ENCODE results near the gene ATOH7. TPM values are rescaled to one million over a fixed set of nuclear protein-coding genes. Genes with fewer than 3 reads are reported as not detected.

Gene ATOH7
- total and polyA plus RNA-seq, 2 donors (not counting 1 experiment from before 2014, with no cell fraction given): not detected

GRCh38 chr10:68188835-68189234 lies 43.1 kb downstream of the ATOH7 start:
- no peaks in the 10 kb centered on the region for H3K36me3 ChIP-seq (replicated peaks in 1 of 2; ENCODE audit: control extremely low read depth in 1 of 2, control insufficient read depth in 1 of 2, extremely low read depth in 1 of 2, insufficient read depth in 2 of 2, low read length in 1 of 2)
- no peak overlapping the region for H3K9ac ChIP-seq (ENCODE audit: low read length)
- H4K20me1 ChIP-seq (ENCODE audit: control insufficient read depth, insufficient read depth, low read length, poor library complexity, severe bottlenecking): no peaks in the 10 kb centered on the region
- H3K4me1 ChIP-seq (ENCODE audit: control insufficient read depth in 2 of 2, insufficient read depth in 2 of 2, low read length in 2 of 2): no peaks in the 10 kb centered on the region
- no peak for DNase-seq
- ChIA-PET CTCF (interaction anchor here (1.2 kb wide), 1 partner anchor 24 kb away, joined by 3 read pairs; no protein-coding TSS in a partner anchor), POLR2A (no interaction called here)
- Mint-ChIP-seq H3K9me3 (ENCODE audit: insufficient read depth) (peaks cover 2% of the 10 kb centered on the region), H3K4me3 (no peak overlapping the region), H3K27ac (no peak overlapping the region), H3K27me3 (peaks cover 39% of the 10 kb centered on the region), H3K4me1 (no peaks in the 10 kb centered on the region)
- no peaks in the 10 kb centered on the region for H3K79me2 ChIP-seq (ENCODE audit: control insufficient read depth, insufficient read depth, low read length)
- H3K4me2 ChIP-seq (replicated peaks; ENCODE audit: low read depth, low read length, poor library complexity, severe bottlenecking): no peak overlapping the region
- ATAC-seq (ENCODE audit: low read depth): no peak
- H3K27me3 ChIP-seq (replicated peaks in 1 of 4; ENCODE audit: control extremely low read depth in 1 of 4, control insufficient read depth in 3 of 4, insufficient read depth in 4 of 4, low read length in 3 of 4): peaks cover 0 to 11% (median 1%) of the 10 kb centered on the region in 4 experiments
- H3K27ac ChIP-seq (ENCODE audit: low read length in 2 of 2): no peak overlapping the region
- TF ChIP-seq, protein P1, sequence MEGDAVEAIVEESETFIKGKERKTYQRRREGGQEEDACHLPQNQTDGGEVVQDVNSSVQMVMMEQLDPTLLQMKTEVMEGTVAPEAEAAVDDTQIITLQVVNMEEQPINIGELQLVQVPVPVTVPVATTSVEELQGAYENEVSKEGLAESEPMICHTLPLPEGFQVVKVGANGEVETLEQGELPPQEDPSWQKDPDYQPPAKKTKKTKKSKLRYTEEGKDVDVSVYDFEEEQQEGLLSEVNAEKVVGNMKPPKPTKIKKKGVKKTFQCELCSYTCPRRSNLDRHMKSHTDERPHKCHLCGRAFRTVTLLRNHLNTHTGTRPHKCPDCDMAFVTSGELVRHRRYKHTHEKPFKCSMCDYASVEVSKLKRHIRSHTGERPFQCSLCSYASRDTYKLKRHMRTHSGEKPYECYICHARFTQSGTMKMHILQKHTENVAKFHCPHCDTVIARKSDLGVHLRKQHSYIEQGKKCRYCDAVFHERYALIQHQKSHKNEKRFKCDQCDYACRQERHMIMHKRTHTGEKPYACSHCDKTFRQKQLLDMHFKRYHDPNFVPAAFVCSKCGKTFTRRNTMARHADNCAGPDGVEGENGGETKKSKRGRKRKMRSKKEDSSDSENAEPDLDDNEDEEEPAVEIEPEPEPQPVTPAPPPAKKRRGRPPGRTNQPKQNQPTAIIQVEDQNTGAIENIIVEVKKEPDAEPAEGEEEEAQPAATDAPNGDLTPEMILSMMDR (IDR thresholded peaks at IDR 0.05): no peak
- TF ChIP-seq EZH2 (IDR thresholded peaks at IDR 0.05; ENCODE audit: borderline replicate concordance, insufficient read depth, low read depth, low read length, poor library complexity, severe bottlenecking): no peak
- peaks cover 0 to 1% (median 0%) of the 10 kb centered on the region in 3 donors for H3K9me3 ChIP-seq (ENCODE audit: control extremely low read depth in 1 of 3, control insufficient read depth in 2 of 3, insufficient read depth in 1 of 3, low read length in 2 of 3)
- no peak overlapping the region for H2AFZ ChIP-seq (ENCODE audit: insufficient read depth, low read depth, low read length, poor library complexity, severe bottlenecking)
- WGBS (ENCODE audit: insufficient coverage): 97% methylated on average over 4 of the region's 6 CpGs
- no peak overlapping the region for H3K4me3 ChIP-seq (ENCODE audit: control extremely low read depth in 1 of 5, extremely low read depth in 1 of 5, insufficient read depth in 1 of 5, low read depth in 2 of 5, low read length in 4 of 5)
- intact Hi-C loops (cut with micrococcal nuclease): no loop called here

- ATAC-seq (ENCODE audit: low read depth): no peak
- H3K4me3 Mint-ChIP-seq: no peak overlapping the region
- no peak for DNase-seq
- H3K4me3 ChIP-seq (ENCODE audit: control extremely low read depth in 1 of 5, extremely low read depth in 1 of 5, insufficient read depth in 1 of 5, low read depth in 2 of 5, low read length in 4 of 5): no peak overlapping the region
- no peaks in the 10 kb centered on the region for H3K36me3 ChIP-seq (replicated peaks in 1 of 2; ENCODE audit: control extremely low read depth in 1 of 2, control insufficient read depth in 1 of 2, extremely low read depth in 1 of 2, insufficient read depth in 2 of 2, low read length in 1 of 2)
- H3K79me2 ChIP-seq (ENCODE audit: control insufficient read depth, insufficient read depth, low read length): no peaks in the 10 kb centered on the region
- POLR2A ChIA-PET: no interaction called here
- no peaks in the 10 kb centered on the region for H3K9me3 ChIP-seq (ENCODE audit: control extremely low read depth in 1 of 3, control insufficient read depth in 2 of 3, insufficient read depth in 1 of 3, low read length in 2 of 3)
- H3K4me2 ChIP-seq (replicated peaks; ENCODE audit: low read depth, low read length, poor library complexity, severe bottlenecking): no peak overlapping the region
- H3K27me3 ChIP-seq (replicated peaks in 1 of 4; ENCODE audit: control extremely low read depth in 1 of 4, control insufficient read depth in 3 of 4, insufficient read depth in 4 of 4, low read length in 3 of 4): peaks cover 0 to 11% (median 3%) of the 10 kb centered on the region in 4 experiments
- no peak overlapping the region for H2AFZ ChIP-seq (ENCODE audit: insufficient read depth, low read depth, low read length, poor library complexity, severe bottlenecking)
- 100% methylated on average over 1 of the region's 2 CpGs for WGBS (ENCODE audit: insufficient coverage)
- no peak overlapping the region for H3K27ac Mint-ChIP-seq
- no peaks in the 10 kb centered on the region for H4K20me1 ChIP-seq (ENCODE audit: control insufficient read depth, insufficient read depth, low read length, poor library complexity, severe bottlenecking)
- no peaks in the 10 kb centered on the region for H3K4me1 ChIP-seq (ENCODE audit: control insufficient read depth in 2 of 2, insufficient read depth in 2 of 2, low read length in 2 of 2)
- CTCF ChIA-PET: interaction anchor here (1.5 kb wide), 1 partner anchor 397 kb away, joined by 4 read pairs; no protein-coding TSS in a partner anchor
- H3K4me1 Mint-ChIP-seq: no peaks in the 10 kb centered on the region
- H3K9me3 Mint-ChIP-seq (ENCODE audit: insufficient read depth): no peaks in the 10 kb centered on the region
- H3K27ac ChIP-seq (ENCODE audit: low read length in 2 of 2): no peak overlapping the region
- H3K27me3 Mint-ChIP-seq: peaks cover 20% of the 10 kb centered on the region
- TF ChIP-seq, protein P1 (IDR thresholded peaks at IDR 0.05): no peak
- TF ChIP-seq EZH2 (IDR thresholded peaks at IDR 0.05; ENCODE audit: borderline replicate concordance, insufficient read depth, low read depth, low read length, poor library complexity, severe bottlenecking): no peak
- no peak overlapping the region for H3K9ac ChIP-seq (ENCODE audit: low read length)
- intact Hi-C loops (cut with micrococcal nuclease): no loop called here
Measured at GRCh38 chr10:68185085-68185484, 46.8 kb downstream of the ATOH7 start.
